Measurements from ENCODE around the gene CAPN5. TPM values are rescaled to one million over a fixed set of nuclear protein-coding genes. Genes with fewer than 3 reads are reported as not detected.

The CAPN5 gene
- total and polyA plus RNA-seq, 10 of the 15 experiments (the other 5 are each of a cell fraction or from before 2014, with no cell fraction given), result 0.02 to 0.33 (median 0.07) TPM; not detected in 3

- intact Hi-C loops (cut with micrococcal nuclease; ENCODE audit: unreplicated experiment) (no loop called here), in situ Hi-C loops (cut with MboI) (no loop called here)
- TF ChIP-seq, protein P1, sequence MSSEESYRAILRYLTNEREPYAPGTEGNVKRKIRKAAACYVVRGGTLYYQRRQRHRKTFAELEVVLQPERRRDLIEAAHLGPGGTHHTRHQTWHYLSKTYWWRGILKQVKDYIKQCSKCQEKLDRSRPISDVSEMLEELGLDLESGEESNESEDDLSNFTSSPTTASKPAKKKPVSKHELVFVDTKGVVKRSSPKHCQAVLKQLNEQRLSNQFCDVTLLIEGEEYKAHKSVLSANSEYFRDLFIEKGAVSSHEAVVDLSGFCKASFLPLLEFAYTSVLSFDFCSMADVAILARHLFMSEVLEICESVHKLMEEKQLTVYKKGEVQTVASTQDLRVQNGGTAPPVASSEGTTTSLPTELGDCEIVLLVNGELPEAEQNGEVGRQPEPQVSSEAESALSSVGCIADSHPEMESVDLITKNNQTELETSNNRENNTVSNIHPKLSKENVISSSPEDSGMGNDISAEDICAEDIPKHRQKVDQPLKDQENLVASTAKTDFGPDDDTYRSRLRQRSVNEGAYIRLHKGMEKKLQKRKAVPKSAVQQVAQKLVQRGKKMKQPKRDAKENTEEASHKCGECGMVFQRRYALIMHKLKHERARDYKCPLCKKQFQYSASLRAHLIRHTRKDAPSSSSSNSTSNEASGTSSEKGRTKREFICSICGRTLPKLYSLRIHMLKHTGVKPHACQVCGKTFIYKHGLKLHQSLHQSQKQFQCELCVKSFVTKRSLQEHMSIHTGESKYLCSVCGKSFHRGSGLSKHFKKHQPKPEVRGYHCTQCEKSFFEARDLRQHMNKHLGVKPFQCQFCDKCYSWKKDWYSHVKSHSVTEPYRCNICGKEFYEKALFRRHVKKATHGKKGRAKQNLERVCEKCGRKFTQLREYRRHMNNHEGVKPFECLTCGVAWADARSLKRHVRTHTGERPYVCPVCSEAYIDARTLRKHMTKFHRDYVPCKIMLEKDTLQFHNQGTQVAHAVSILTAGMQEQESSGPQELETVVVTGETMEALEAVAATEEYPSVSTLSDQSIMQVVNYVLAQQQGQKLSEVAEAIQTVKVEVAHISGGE (CRISPR knock-in tag; IDR thresholded peaks at IDR 0.05), result no peak
- TF ChIP-seq NBN (IDR thresholded peaks at IDR 0.05) (no peak), CREM (IDR thresholded peaks at IDR 0.05; ENCODE audit: low read depth) (no peak), RAD51 (IDR thresholded peaks at IDR 0.05) (no peak), RCOR1 (conservative IDR thresholded peaks at IDR 0.05; ENCODE audit: low read depth, low read length) (no peak), RELB (IDR thresholded peaks at IDR 0.05; ENCODE audit: low read depth) (no peak), SKIL (IDR thresholded peaks at IDR 0.05; ENCODE audit: low read depth, poor library complexity, severe bottlenecking) (no peak)
- TF ChIP-seq, protein P2, sequence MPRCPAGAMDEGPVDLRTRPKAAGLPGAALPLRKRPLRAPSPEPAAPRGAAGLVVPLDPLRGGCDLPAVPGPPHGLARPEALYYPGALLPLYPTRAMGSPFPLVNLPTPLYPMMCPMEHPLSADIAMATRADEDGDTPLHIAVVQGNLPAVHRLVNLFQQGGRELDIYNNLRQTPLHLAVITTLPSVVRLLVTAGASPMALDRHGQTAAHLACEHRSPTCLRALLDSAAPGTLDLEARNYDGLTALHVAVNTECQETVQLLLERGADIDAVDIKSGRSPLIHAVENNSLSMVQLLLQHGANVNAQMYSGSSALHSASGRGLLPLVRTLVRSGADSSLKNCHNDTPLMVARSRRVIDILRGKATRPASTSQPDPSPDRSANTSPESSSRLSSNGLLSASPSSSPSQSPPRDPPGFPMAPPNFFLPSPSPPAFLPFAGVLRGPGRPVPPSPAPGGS (IDR thresholded peaks at IDR 0.05; ENCODE audit: borderline replicate concordance, insufficient read depth, low read depth, low read length, poor library complexity, severe bottlenecking), result no peak
- TF ChIP-seq, protein P3, sequence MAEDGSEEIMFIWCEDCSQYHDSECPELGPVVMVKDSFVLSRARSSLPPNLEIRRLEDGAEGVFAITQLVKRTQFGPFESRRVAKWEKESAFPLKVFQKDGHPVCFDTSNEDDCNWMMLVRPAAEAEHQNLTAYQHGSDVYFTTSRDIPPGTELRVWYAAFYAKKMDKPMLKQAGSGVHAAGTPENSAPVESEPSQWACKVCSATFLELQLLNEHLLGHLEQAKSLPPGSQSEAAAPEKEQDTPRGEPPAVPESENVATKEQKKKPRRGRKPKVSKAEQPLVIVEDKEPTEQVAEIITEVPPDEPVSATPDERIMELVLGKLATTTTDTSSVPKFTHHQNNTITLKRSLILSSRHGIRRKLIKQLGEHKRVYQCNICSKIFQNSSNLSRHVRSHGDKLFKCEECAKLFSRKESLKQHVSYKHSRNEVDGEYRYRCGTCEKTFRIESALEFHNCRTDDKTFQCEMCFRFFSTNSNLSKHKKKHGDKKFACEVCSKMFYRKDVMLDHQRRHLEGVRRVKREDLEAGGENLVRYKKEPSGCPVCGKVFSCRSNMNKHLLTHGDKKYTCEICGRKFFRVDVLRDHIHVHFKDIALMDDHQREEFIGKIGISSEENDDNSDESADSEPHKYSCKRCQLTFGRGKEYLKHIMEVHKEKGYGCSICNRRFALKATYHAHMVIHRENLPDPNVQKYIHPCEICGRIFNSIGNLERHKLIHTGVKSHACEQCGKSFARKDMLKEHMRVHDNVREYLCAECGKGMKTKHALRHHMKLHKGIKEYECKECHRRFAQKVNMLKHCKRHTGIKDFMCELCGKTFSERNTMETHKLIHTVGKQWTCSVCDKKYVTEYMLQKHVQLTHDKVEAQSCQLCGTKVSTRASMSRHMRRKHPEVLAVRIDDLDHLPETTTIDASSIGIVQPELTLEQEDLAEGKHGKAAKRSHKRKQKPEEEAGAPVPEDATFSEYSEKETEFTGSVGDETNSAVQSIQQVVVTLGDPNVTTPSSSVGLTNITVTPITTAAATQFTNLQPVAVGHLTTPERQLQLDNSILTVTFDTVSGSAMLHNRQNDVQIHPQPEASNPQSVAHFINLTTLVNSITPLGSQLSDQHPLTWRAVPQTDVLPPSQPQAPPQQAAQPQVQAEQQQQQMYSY (CRISPR knock-in tag; IDR thresholded peaks at IDR 0.05), result no peak
Measured at GRCh38 chr11:77053217-77054015, 13.4 kb upstream of the CAPN5 start.

More at GRCh38 chr11:77053217-77054015, 13.4 kb upstream of the CAPN5 start:
- H4K20me1 ChIP-seq (ENCODE audit: control insufficient read depth, insufficient read depth), result no peaks in the 10 kb centered on the region; the same call in 1 of the 2 replicates
- ChIA-PET CTCF (interaction anchor here (1.4 to 1.5 kb wide), 2 partner anchors 26 to 38 kb away, joined by 3 to 4 read pairs; no protein-coding TSS in a partner anchor), RAD21 (ENCODE audit: unreplicated experiment) (interaction anchor here (1.4 kb wide), 1 partner anchor 38 kb away, joined by 6 read pairs; no protein-coding TSS in a partner anchor), POLR2A (no interaction called here), SMC1A (ENCODE audit: uncharacterized antibody, unreplicated experiment) (interaction anchor here (3.2 kb wide), 1 partner anchor 38 kb away, joined by 8 read pairs; no protein-coding TSS in a partner anchor)
- no peak overlapping the region for H3K4me3 ChIP-seq
- BruUV-seq (replicated peaks), result no TSS peak
- H3K9ac ChIP-seq (ENCODE audit: control insufficient read depth, insufficient read depth, low read length), result no peak overlapping the region
- H3K36me3 ChIP-seq (ENCODE audit: control insufficient read depth in 2 of 2, insufficient read depth in 2 of 2, low read length in 1 of 2), result no peaks in the 10 kb centered on the region
- H3K4me1 ChIP-seq (ENCODE audit: control insufficient read depth, insufficient read depth, low read length), result no peaks in the 10 kb centered on the region
- ATAC-seq, result no peak
- H3K79me2 ChIP-seq (ENCODE audit: control insufficient read depth, insufficient read depth, low read length), result no peaks in the 10 kb centered on the region
- H3K27ac ChIP-seq (ENCODE audit: control insufficient read depth, insufficient read depth), result no peak overlapping the region
- peaks cover 2% of the 10 kb centered on the region; the same call in 1 of the 3 replicates for H3K9me3 ChIP-seq (replicated peaks; ENCODE audit: control insufficient read depth, insufficient read depth, low read length)
- no peak for FAIRE-seq
- H3K4me2 ChIP-seq (ENCODE audit: control insufficient read depth, insufficient read depth), result no peak overlapping the region
- 38% methylated on average over 10 of the region's 14 CpGs for WGBS (ENCODE audit: insufficient coverage, insufficient replicate concordance, low lambda C conversion rate, missing lambda C conversion rate)
- H3K27me3 ChIP-seq (replicated peaks in 1 of 2; ENCODE audit: control insufficient read depth in 2 of 2, insufficient read depth in 2 of 2, low read length in 1 of 2), result no peaks in the 10 kb centered on the region
- no peak overlapping the region for H2AFZ ChIP-seq (ENCODE audit: control insufficient read depth, low read depth, low read length)
- no peak for DNase-seq (ENCODE audit: low read depth, low spot score)
